ENCODE measurements around the gene MINK1. TPM values are rescaled to one million over a fixed set of nuclear protein-coding genes. Genes with fewer than 3 reads are reported as not detected.

Gene MINK1
- total and polyA plus RNA-seq, 2 of the 8 experiments (the other 6 are each of a cell fraction or from before 2014, with no cell fraction given): 26.9 to 77.7 TPM

- H3K4ac ChIP-seq (replicated peaks; ENCODE audit: insufficient read length, low read depth, low read length): no peak within 1 kb of the TSS
- H2AK5ac ChIP-seq (ENCODE audit: low read depth, low read length): no peak within 1 kb of the TSS
- no peak within 1 kb of the TSS for H2AFZ ChIP-seq (ENCODE audit: low read length)
- no peak within 1 kb of the TSS for H3K56ac ChIP-seq (replicated peaks; ENCODE audit: insufficient read length, low read depth, low read length)
- no peaks in the 10 kb centered on the region for H3K79me1 ChIP-seq (ENCODE audit: low read depth, low read length)
- no peak within 1 kb of the TSS; the same call in 1 of the 2 replicates for H2BK15ac ChIP-seq (ENCODE audit: low read length)
- H3K23ac ChIP-seq (ENCODE audit: insufficient read length): no peak within 1 kb of the TSS
- H2BK120ac ChIP-seq (replicated peaks; ENCODE audit: low read depth, low read length): no peak within 1 kb of the TSS
- no peak within 1 kb of the TSS for H2BK20ac ChIP-seq (ENCODE audit: low read length)
- H3K4me3 ChIP-seq (ENCODE audit: extremely low read depth in 1 of 4, insufficient read depth in 2 of 4, low read depth in 3 of 4, low read length in 4 of 4): no peak within 1 kb of the TSS
- no peak within 1 kb of the TSS for H3K14ac ChIP-seq (ENCODE audit: insufficient read length)
- 45% methylated on average over 9 of the region's 10 CpGs; no CpG with 5 or more reads in 1 of the 2 experiments for WGBS, 2 experiments (ENCODE audit: extremely low coverage in 1 of 2, insufficient coverage in 1 of 2, insufficient read length in 1 of 2, insufficient replicate concordance in 2 of 2, low coverage in 1 of 2, low lambda C conversion rate in 2 of 2, missing lambda C conversion rate in 1 of 2)
- no peak within 1 kb of the TSS; the same call in 1 of the 2 replicates for H4K8ac ChIP-seq (ENCODE audit: extremely low read depth, insufficient read depth, low read length)
- H4K20me1 ChIP-seq (replicated peaks in 1 of 2; ENCODE audit: control insufficient read depth in 1 of 2, insufficient read depth in 2 of 2, low read length in 2 of 2): no peaks in the 10 kb centered on the region
- H3K79me2 ChIP-seq (ENCODE audit: control insufficient read depth in 1 of 2, insufficient read depth in 2 of 2, low read length in 2 of 2): no peaks in the 10 kb centered on the region
- no peaks in the 10 kb centered on the region for H3K9me3 ChIP-seq (ENCODE audit: insufficient read depth in 2 of 2, low read depth in 1 of 2, low read length in 1 of 2)
- no peak within 1 kb of the TSS for H4K5ac ChIP-seq (ENCODE audit: insufficient read length, low read depth, low read length)
- H2BK12ac ChIP-seq (ENCODE audit: low read depth, low read length): no peak within 1 kb of the TSS
- POLR2A ChIA-PET (ENCODE audit: partially characterized antibody): interaction anchor here (0.8 to 6.4 kb wide), 3 partner anchors 34 to 195 kb away, joined by 3 to 49 read pairs (median 6); partner anchors contain the start of genes RNF167 and SLC25A11
- H3K23me2 ChIP-seq (ENCODE audit: low read depth, low read length): peaks cover 3% of the 10 kb centered on the region; the same call in 1 of the 2 replicates
- TF ChIP-seq RAD21 (IDR thresholded peaks at IDR 0.05 in 1 of 2, conservative IDR thresholded peaks at IDR 0.05 in 1 of 2; ENCODE audit: low read depth in 2 of 2, low read length in 2 of 2): peak; percentile 64 to 75
- TF ChIP-seq CREB1 (IDR thresholded peaks at IDR 0.05): peak; percentile 51; the same call in 1 of the 2 replicates
- 0 out of 2 replicates have a peak, but pooled peaks have one; percentile 8 for TF ChIP-seq YY1 (IDR thresholded peaks at IDR 0.05; ENCODE audit: low read depth, low read length)
- TF ChIP-seq CTCF (IDR thresholded peaks at IDR 0.05; ENCODE audit: control extremely low read depth in 1 of 3, insufficient read depth in 1 of 3, low read depth in 1 of 3, low read length in 3 of 3): peak; percentile 71 to 89 (median 81)
- TF ChIP-seq EP300 (IDR thresholded peaks at IDR 0.05; ENCODE audit: borderline replicate concordance in 1 of 2, low read depth in 2 of 2, low read length in 2 of 2): no peak
- TF ChIP-seq NRF1 (IDR thresholded peaks at IDR 0.05; ENCODE audit: low read depth, low read length): no peak
- peak; percentile 54; the same call in 1 of the 2 replicates for TF ChIP-seq MAX (IDR thresholded peaks at IDR 0.05)
- peaks cover 3 to 14% (median 4%) of the 10 kb centered on the region in 4 experiments; a peak in 6 of 7 replicates for H3K4me1 ChIP-seq (replicated peaks in 1 of 4; ENCODE audit: control insufficient read depth in 3 of 4, insufficient read depth in 4 of 4, low read length in 3 of 4)
- DNase-seq (ENCODE audit: low read depth in 1 of 2, low spot score in 2 of 2): peak in 1 of 2 experiments; percentile 91
- H3K36me3 ChIP-seq (ENCODE audit: control insufficient read depth in 2 of 4, insufficient read depth in 4 of 4, low read length in 3 of 4): no peaks in the 10 kb centered on the region
- 0 out of 7 replicates have a peak, but pooled peaks cover 0 to 2% (median 0%) of the 10 kb centered on the region in 4 experiments for H3K27me3 ChIP-seq (replicated peaks in 1 of 4; ENCODE audit: control insufficient read depth in 3 of 4, extremely low read depth in 1 of 4, insufficient read depth in 3 of 4, low read length in 3 of 4)
- H3K9ac ChIP-seq (replicated peaks in 1 of 4; ENCODE audit: extremely low read depth in 1 of 4, low read depth in 3 of 4, low read length in 3 of 4): no peak within 1 kb of the TSS; a peak in 1 of 7 replicates
- no peak within 1 kb of the TSS for H3K27ac ChIP-seq (ENCODE audit: low read depth, low read length)
- CTCF ChIA-PET (ENCODE audit: partially characterized antibody): interaction anchor here (0.7 to 4.4 kb wide), 21 partner anchors 9 to 1450 kb away, joined by 3 to 23 read pairs (median 3); partner anchors contain the start of genes CAMTA2, ENO3 and SLC25A11
- H3K18ac ChIP-seq (ENCODE audit: extremely low read depth, low read length): no peak within 1 kb of the TSS
- H2BK5ac ChIP-seq (ENCODE audit: low read depth, low read length): no peak within 1 kb of the TSS
- no peak within 1 kb of the TSS for H4K91ac ChIP-seq (replicated peaks; ENCODE audit: insufficient read length, low read length)
- H3K4me2 ChIP-seq (ENCODE audit: insufficient read depth in 1 of 2, low read depth in 2 of 2, low read length in 2 of 2): peak within 1 kb of the TSS in 1 of 2 experiments; percentile 51; a peak in 1 of 4 replicates
- peak; percentile 99 for FAIRE-seq
Observed at GRCh38 chr17:4903051-4903818, 70.1 kb downstream of the MINK1 start, which contains the start of gene CHRNE. Gene CHRNE, minus strand, starts transcription at chr17:4903098. Its CDS starts 35 bp downstream, at chr17:4903063.
